HFFc6 (cell line): Measurements from ENCODE around the gene TREML4. TPM values are rescaled to one million over a fixed set of nuclear protein-coding genes. Genes with fewer than 3 reads are reported as not detected.

Experiments used
- DNase-seq: peaks from one replicate; pipeline ENCODE4 v3.0.0-alpha.2; 2018
- H3K27ac Mint-ChIP-seq: 2 replicates; pipeline ENCODE4 v1.8.0; 2020; ENCODE audit warnings: mild to moderate bottlenecking, mixed read lengths
- H3K27me3 Mint-ChIP-seq: 2 replicates; pipeline ENCODE4 v1.8.0; 2021; ENCODE audit warnings: mild to moderate bottlenecking, moderate library complexity, mixed read lengths; ENCODE audit not compliant: insufficient read depth
- H3K36me3 Mint-ChIP-seq: 2 replicates; pipeline ENCODE4 v1.8.0; 2021; ENCODE audit warnings: low read depth, mixed read lengths
- H3K4me1 Mint-ChIP-seq: 2 replicates; pipeline ENCODE4 v1.8.0; 2020; ENCODE audit warnings: low read depth, mixed read lengths
- H3K4me3 Mint-ChIP-seq: 2 replicates; pipeline ENCODE4 v1.8.0; 2020; ENCODE audit warnings: mild to moderate bottlenecking, moderate library complexity, mixed read lengths
- H3K9me3 Mint-ChIP-seq: 2 replicates; pipeline ENCODE4 v1.8.0; 2020; ENCODE audit warnings: mild to moderate bottlenecking, mixed read lengths
- CTCF ChIP-seq: fragments of 200-600 bp; sonication (generic); IDR thresholded peaks from 2 replicates; pipeline ENCODE4 v1.5.0; 2021; ENCODE audit warnings: antibody characterized with exemption, mild to moderate bottlenecking
- total RNA-seq, 6 experiments: library from RNA; stranded (reverse); fragmentation: NEBNext Ultra II Directional; extraction: Animal tissue kit (Norgen Biotek cat#: 25700); gene quantifications; 2 replicates in 1 of 6; 3 replicates in 5 of 6; pipeline ENCODE4 v1.2.3, GENCODE V29; 2021

Gene TREML4
- total RNA-seq, 6 experiments from 2014 or later, result not detected

GRCh38 chr6:41257369-41258195 is 29.4 kb downstream of the TREML4 start:
- no peaks in the 10 kb centered on the region for H3K36me3 Mint-ChIP-seq
- peak; percentile 33 for DNase-seq
- peaks cover 10% of the 10 kb centered on the region; the same call in 1 of the 2 replicates for H3K9me3 Mint-ChIP-seq
- H3K4me3 Mint-ChIP-seq, result no peak overlapping the region
- peaks cover 8% of the 10 kb centered on the region; the same call in 1 of the 2 replicates for H3K4me1 Mint-ChIP-seq
- H3K27ac Mint-ChIP-seq, result no peak overlapping the region
- H3K27me3 Mint-ChIP-seq, result peaks cover 3% of the 10 kb centered on the region; the same call in 1 of the 2 replicates
- TF ChIP-seq CTCF, result no peak

DNA sequence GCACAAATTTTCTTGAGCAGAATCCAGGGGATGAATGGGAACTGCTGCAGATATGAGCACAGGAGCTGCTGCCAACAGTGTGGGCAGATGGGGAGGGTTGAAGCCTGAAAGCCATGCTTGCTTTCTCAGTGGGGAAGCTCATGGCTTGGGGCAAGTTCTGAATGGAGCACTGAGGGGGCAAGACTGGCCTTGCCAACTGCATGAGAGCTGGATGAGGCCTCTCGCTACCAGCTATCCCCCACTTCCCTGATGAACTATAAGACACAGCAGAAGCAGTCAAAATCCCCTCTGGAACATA is 30.0 kb downstream of the TREML4 start:
- DNase-seq, result no peak
- H3K9me3 Mint-ChIP-seq, result peaks cover 12% of the 10 kb centered on the region
- TF ChIP-seq CTCF, result no peak
- 0 out of 2 replicates have a peak, but pooled peaks cover 2% of the 10 kb centered on the region for H3K27me3 Mint-ChIP-seq
- H3K36me3 Mint-ChIP-seq, result no peaks in the 10 kb centered on the region
- H3K4me1 Mint-ChIP-seq, result peaks cover 8% of the 10 kb centered on the region; the same call in 1 of the 2 replicates
- H3K27ac Mint-ChIP-seq, result no peak overlapping the region
- H3K4me3 Mint-ChIP-seq, result no peak overlapping the region

- no peak for TF ChIP-seq CTCF
- Mint-ChIP-seq H3K36me3 (no peaks in the 10 kb centered on the region), H3K9me3 (peaks cover 16% of the 10 kb centered on the region), H3K27me3 (peaks cover 2% of the 10 kb centered on the region; the same call in 1 of the 2 replicates), H3K27ac (no peak overlapping the region), H3K4me1 (peaks cover 3% of the 10 kb centered on the region; the same call in 1 of the 2 replicates), H3K4me3 (no peak overlapping the region)
- no peak for DNase-seq
These were observed 34.3 kb downstream of the TREML4 start for GRCh38 chr6:41262401-41262800.

GRCh38 chr6:41263267-41263666 is 35.1 kb downstream of the TREML4 start:
- Mint-ChIP-seq H3K4me1 (no peaks in the 10 kb centered on the region), H3K27me3 (peaks cover 2% of the 10 kb centered on the region; the same call in 1 of the 2 replicates), H3K4me3 (no peak overlapping the region), H3K36me3 (no peaks in the 10 kb centered on the region), H3K27ac (no peak overlapping the region), H3K9me3 (peaks cover 16% of the 10 kb centered on the region)
- DNase-seq, result no peak
- no peak for TF ChIP-seq CTCF

- TF ChIP-seq CTCF, result no peak
- H3K36me3 Mint-ChIP-seq, result no peaks in the 10 kb centered on the region
- peaks cover 16% of the 10 kb centered on the region for H3K9me3 Mint-ChIP-seq
- H3K27me3 Mint-ChIP-seq, result peaks cover 4% of the 10 kb centered on the region
- H3K27ac Mint-ChIP-seq, result no peak overlapping the region
- H3K4me3 Mint-ChIP-seq, result no peak overlapping the region
- H3K4me1 Mint-ChIP-seq, result no peaks in the 10 kb centered on the region
- DNase-seq, result no peak
These were observed 38.4 kb downstream of the TREML4 start for GRCh38 chr6:41266541-41266940.
